Dermis blood vessel endothelial cell (primary cell): ENCODE data around the gene GAP43. TPM values are rescaled to one million over a fixed set of nuclear protein-coding genes. Genes with fewer than 3 reads are reported as not detected.

Experiments used
- DNase-seq: peaks from one replicate; pipeline ENCODE4 v3.0.0; 2010
- total RNA-seq: library from RNA; depleted of rRNA; stranded (reverse); fragments of >200 nt; gene quantifications from 2 replicates; pipeline ENCODE4 v1.2.3, GENCODE V29; 2014

GAP43 gene
- total RNA-seq, 1 donor from 2014 or later = not detected

DNA sequence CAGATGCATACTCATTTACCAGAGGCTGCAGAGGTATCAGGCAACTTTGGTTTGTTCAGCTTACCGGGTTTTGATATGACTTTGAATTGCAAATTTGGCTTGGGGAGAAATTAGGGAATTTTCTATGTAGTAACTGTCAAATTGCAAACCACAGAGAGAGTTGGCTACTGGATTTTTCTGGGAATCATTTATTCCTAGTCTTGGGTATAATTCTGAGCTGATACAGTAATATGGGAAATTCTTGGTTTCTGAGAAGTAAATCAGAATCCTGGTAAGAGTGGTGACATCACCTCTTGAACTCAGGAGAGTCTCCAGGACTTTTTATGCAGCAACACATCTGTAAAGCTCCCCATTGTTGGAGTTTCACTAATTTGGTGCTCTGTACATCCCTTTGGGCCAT is 39.0 kb downstream of the GAP43 start:
- DNase-seq = no peak

DNA sequence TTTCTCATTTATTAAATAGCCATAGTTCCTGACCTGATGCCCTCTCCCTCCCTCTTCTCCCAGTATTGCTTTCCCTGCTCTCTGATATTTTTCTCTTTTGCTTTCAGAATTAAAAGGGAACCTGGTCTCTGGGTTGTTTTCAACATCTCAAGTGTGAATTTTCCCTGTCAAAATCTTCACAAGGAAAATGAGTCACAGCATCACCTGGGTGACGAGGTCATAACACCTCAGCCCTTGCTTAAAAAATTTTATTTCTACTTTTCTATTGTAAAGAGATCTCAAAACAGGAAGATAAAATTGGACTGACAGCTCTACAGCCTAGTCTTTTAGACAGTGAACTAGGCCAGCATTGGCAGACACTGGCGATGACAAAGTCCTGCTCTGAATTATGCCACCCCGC is 40.1 kb downstream of the GAP43 start:
- DNase-seq = no peak

DNA sequence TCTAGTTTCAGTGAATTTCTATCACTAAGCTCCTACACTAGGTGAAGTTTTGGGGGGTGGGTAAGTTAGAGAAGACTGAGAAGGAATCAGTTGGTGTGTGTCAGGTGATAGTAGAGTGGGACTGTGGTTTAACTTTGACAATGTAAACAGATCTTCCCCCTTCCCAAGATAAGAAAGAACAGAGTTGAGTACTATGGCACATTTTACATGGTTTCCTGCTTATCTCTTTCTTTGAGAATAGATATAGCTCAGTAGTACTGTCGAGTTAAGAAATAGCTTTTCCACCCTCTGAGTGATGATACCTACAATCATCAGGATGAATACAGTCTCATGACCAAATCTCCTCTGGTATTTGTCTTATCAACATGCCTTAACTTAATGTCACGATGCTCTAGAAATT is 42.8 kb downstream of the GAP43 start:
- no peak for DNase-seq

DNA sequence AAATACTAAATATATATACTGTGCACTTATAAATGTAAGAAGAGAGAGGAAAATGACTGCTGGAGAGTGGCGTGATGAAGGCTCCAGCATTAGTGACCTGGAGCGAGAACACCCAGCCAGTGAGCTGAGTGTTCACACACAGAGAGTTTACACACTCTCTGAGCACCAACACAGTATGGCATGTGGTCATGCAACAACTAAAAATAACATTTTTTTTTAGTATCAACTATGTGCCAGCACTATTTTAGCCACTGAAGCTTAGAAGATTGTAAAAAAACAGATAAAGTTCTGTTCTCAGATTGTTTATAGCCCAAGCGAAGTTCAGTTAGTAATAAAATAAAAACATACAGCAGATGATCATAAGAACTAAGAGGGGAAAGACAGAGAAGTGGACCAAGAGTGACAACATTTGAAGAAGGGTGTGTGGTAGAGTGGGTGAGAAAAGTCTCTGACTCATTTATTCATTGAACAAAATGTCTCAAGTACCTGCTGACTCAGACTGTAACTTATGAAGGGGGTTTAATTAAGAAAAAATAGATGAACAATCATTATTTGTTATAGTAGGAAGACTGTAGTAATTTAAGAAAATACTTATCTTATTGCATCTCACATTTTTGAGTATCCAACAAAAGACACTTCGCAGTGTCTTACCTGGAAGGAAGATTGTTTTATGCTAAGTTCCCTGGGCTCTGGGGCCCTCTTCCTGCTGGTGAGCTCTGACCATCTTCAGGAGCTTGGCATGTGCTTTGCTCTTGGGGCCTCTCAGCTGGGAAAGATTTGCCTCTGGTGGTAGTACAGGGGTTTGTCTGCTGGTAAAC is 43.8 kb downstream of the GAP43 start:
- no peak for DNase-seq

DNA sequence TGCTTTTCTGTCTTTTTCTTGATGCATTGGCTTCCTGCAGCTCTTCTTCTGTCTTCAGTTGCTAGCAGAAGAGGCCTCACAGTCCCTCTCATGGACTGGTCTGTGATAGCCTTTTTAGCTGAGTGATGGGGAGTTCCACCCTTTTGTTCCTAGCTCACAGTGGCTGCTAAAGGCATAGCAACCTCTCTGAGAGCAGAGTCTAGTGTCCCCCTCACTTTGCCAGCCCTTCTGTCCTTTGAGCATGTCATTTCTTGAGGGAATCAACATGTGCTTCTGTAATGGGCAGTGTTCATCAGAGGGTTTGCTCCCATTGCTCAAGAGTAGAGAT is 44.4 kb downstream of the GAP43 start:
- no peak for DNase-seq

DNA sequence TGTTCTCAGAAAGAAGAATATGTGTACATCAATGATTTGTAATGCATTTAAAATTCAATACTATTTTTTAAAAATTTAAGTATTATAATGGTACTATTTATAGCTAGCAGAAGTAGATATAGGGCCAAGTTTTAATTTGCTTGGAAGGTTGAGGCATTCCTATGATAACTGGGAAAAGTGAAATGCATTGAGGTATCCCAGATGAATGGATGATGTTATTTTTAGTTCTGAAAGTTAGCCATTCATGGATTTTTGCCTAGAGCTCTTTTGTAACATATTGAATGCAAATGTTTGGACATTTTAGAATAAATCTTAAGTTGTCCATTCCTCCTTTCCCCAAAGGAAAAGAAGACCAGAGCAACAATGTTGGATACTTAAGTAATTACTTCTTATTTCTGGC is 47.6 kb downstream of the GAP43 start:
- DNase-seq = no peak

DNA sequence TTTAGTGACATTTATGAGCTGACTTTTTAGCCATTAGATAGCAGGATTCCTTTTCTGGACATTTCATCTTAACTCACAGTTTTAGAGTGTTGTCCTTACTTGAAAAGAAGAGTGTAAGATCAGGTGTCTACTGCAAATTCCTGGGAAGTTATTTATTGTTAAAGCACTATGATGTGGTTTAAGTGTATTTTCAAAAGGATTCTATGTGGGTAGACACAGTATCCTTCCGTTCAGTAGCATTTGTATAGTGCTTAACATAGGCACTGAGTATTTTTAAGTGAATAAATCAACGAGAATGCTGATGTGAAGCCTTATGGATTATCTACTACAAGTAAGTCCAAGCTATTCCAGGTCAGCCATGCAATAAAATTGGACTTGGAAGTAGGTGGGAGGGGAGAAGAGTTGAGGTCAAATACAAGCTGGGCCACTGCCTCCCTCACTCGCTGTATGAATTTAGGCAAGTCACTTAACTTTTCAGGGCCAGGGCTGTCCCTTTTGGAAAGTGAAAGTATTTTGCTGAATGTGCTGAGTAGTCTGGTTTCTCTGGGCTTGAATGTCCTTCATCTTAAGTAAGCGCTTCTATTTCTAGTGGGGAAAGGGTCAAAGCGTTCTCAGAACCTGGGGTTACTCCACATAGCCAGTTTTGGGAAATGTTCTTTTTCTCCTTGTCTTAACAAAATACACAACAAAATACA is 48.6 kb downstream of the GAP43 start:
- peak; percentile 2 for DNase-seq

DNA sequence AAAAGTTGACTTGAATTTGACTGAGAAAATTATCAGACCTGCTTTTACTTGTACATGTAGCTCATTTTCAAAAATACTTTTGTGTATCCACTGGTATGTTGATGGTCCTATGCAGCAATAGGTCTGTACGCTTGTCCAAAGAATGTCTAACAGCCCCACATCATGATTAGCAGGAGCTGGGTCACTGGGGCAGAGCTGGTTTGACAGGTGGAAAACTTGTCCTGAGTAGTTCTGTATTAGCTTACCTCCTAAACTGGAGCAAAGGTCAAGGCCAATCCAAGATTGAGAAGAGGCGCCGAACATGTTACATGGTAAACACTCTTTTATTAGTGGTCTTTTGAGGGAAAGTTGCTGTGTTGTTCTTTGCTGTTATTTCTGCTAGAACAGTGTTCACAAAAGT is 50.6 kb downstream of the GAP43 start:
- DNase-seq = no peak

DNA sequence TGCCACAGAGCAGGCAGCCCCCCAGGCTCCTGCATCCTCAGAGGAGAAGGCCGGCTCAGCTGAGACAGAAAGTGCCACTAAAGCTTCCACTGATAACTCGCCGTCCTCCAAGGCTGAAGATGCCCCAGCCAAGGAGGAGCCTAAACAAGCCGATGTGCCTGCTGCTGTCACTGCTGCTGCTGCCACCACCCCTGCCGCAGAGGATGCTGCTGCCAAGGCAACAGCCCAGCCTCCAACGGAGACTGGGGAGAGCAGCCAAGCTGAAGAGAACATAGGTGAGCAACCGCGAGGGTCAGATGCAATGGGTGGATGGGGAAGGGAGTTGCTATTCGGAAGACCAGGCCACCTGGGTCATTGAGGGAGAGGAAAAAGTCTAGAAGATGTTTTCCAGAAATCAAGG is 53.0 kb downstream of the GAP43 start:
- DNase-seq = no peak

DNA sequence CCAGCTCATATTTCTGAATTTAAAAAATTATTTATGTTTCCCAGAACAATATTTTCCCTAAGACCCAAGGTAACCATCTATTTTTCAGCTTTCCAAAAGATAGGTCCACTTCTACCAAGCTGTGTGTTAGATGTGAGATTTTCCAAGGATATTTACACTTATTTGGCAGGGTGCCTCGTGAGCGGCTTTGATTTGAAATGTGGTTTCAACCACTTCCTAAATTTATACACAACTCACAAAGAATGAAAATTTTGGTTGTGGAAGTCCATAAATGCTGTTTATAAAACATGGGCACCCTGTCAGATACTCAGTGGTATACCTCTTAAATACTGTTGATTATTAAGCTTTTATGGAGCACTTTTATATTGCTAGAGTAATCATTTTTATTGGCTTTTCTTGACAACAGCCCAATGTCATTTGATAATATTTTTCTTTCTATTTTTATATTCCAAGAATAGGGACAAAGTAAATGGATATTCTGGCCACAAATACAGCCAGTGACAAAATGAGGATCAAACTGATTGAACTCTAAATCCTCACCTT is 57.6 kb downstream of the GAP43 start:
- DNase-seq = no peak

DNA sequence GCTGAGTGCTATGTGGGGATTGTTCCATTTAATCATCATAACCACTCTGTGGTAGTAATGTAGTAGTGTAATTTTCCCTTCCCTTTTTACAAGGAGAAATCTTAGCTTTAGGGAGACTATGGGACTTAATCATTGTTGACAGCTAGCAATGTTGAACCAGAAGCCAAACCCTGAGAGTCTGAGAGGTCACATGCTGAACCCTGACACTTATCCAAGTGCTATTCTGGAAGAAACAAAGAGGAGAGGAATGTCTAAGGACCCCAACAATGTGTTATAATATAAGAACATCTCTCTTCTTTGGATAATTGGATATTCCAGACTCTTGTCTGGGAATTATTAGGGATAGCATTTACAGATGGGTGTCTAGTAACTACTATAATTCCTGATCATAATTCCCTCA is 58.4 kb downstream of the GAP43 start:
- DNase-seq = no peak

DNA sequence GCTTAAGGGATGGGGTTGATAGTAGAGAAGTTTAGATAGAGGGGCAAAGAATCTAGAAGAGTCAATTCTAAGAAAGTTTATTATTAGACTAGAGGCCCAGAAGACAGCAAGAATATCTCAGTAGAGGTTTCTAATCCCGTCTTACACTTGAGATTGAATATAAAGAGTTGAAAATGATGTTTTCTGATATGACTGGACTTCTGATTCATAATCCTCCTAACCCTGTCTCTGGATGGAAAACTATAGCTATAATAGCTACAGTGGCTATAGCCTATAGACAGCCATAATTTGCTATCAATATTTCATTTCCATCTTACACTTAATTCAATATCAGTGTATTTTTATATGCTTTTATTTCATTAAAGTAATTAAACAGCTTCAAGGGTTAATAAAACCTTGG is 60.0 kb downstream of the GAP43 start:
- no peak for DNase-seq

DNA sequence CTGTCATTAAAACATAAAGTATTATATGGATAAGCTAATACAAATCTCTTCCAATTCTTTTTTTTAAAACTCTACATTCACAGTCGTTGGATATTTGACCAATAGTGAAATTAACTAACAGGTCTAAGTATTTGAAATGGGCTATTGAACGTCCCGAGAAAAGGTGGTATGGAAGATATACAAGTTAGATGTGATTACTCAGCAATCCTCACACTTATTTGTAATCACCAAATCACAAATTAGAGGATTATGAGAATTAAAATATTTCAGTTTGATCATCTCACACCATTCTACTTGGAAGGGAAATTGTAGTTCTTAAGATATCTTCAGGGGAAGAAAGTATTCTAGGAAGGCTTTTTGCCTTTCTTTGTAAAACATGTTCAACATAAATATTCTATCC is 60.5 kb downstream of the GAP43 start:
- no peak for DNase-seq

DNA sequence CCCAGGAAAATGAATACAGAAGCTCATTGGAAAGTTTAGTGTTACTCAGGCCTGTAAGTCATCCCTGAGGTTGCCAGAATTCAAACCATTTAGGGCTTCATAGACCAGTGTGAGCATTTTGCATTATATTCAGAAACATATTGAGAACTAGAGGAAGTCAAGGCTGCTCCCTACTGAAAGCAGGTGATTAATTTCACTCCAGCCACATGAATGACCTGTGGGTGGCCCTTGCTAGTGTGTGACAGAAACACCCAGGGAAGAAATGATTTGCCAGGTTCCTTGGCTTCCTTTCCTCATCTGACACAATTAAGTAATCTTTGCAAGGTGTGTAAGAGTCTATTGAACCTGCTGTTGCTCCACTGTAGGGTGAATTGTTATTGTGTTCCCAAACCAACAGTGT is 61.8 kb downstream of the GAP43 start:
- no peak for DNase-seq

DNA sequence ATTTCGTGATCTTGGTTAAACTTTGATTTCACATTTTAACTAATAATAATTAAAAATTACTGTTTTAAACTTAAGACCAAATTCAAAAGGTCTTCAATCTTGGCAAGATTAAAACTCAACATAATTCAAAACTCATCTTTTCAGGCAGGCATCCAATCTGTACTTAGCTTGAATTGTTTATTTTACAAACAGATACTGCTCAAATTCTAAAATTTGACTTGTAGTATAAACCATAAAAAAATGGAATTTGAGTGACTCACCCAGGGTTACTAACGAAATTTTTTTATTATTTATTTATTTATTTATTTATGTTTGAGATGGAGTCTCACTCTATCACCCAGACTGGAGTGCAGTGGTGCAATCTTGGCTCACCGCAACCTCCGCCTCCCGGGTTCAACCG is 64.4 kb downstream of the GAP43 start:
- DNase-seq = no peak

DNA sequence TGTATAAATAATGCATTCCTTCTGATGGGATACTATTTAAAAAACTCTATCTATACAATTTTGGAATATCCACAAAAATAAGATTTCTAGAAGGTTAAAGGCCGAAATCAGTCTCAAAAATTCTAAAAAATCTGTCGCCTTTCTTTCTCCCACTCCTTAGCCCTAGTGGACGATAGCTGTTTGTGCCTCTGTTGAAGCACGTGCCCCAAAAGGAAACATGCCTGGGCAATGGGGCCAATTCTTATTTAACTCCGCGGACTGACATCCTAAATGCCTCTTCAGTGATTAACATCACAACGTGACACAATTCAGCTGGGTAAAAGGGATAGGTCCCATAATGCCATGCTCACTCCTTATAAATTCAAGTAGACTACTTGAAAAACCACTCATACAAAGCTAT is 65.1 kb downstream of the GAP43 start:
- DNase-seq = no peak

DNA sequence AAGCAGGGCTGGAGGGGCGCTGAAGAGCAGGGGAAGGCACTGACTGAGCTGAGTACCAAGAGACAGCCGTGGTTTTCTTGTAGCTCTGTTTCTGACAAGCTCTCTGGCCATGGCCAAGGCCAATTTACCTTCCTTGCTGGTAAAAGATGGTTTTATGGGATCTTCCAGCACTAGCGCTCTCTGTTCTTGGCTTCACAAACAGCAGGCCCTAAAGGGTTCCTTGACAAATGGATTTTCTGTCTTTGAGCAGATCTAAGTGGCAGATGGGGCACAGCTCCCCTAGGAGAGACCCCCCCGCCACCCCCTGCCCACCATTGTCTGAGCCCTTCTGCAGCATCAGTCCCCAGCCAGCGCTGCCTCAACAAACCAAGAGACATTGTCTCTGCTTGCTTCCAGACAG is 66.6 kb downstream of the GAP43 start:
- no peak for DNase-seq

DNA sequence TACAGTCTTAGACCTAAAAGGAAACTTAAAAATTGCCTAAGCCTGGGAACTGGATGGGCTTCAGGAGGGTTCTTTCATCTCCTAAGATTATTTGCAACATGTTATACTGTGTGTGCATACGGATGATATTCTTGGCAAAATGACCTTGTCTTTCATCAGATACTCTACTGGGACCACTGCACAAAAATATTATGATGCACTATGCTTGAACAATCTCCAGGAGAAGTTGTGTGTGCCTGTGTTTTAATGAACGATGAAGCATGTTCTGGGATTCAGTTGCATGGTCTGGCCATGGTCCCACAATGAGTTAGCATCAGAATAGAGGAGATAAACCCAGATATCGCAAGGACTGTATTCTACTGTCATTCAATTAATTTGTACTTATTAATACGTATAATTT is 68.7 kb downstream of the GAP43 start:
- no peak for DNase-seq

DNA sequence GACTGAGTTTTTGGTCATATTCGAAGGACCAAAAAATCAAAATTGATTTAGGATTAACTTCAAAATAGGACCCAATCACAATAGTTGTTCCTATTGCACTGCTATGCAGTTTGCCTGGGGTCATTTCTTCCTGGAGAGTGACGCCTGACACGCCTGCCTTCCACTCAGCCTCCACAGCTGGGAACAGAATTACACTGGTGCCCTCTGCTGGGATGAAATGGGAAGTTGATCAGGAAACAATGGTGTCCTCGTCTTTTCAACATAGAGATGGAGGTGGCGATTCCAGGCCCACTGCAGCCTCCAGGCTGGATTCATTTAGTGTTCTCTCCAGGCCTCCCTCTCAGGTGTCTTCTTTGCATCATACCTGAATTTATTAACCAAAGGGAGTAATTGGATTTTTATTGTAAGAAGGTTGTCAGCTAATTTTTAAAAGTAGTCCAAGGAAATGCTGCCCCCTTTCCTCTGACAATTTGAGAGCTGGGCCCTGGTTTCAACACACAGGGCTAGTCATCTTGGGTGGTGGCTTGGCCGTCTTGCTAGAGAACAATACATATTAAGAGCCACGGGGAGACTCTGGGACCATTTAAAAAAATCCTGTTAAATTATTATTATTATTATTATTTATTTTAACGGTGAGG is 69.7 kb downstream of the GAP43 start:
- peak; percentile 85 for DNase-seq

DNA sequence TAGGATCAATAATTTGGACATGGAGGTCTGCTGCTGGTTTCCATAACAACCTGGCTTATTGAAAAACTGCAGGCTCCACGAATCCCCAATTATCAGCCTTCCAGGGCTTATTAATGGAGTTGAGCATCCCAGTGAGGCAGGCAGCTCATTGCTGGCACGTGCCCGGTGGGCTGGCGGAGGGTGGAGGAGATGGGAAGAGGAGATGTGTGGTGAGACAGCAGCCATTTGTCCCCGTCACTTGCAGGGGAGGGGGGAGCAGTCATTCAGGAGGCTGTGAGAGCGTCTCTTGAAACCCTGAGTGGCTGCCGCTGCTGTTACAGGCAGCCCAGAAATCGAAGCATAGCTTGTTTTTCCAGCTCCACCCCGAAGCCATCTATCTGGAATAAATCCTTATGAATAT is 70.6 kb downstream of the GAP43 start:
- DNase-seq = no peak

DNA sequence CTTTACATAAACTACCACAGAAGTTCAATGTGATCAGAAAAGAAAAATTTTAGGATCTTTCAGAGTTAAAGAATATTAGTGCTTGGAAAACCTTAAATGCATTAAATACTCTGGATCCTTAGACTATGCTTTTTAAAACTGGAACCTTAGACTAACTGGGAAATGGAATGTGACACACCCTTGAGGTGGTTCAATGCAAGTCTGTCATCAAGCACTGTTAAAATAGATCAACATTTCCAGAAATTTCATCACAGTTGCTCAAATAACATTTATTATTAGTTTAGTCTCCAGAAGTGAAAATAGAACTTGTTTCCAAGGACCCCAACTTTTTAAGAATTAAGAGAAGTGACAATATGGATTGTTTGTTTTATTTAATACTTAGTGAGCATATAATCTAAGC is 71.8 kb downstream of the GAP43 start:
- no peak for DNase-seq

DNA sequence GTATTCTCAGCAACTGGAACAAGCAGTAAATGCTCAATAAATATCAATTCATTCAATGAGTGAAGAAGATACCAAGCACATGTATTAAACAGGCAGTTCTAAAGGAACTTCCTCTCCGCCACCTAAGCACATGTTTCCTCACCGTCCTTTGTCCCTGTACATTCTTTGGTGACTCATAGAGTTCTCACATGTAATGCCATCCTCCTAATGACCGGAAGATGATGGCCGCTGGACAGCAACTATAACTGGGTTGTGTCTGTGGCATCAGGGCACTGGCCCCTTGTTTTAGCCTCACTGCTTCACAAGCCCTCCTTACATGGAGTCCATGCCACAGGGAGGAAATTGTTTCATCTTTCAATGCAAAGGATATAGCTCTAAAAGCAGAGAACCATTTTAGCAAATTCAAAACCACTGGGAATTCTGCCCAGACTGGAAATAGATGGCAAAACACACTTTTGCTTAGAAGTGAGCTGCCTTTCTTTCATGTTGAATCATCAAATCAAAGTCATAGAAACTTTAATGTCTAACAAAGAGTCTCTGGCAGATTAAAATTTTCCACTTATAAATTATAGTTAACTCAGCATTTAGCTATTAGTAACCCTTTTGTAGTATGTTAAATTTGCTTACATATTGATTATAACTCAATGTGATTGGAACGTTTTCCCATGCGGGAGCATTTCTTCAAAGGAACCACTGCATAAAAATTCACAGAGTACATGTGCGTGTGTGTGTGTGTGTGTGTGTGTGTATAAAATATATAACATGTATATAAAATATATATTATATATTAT is 74.1 kb downstream of the GAP43 start:
- DNase-seq = peak; percentile 26
